Measurements from ENCODE around the gene RAB10.

Gene RAB10

DNA sequence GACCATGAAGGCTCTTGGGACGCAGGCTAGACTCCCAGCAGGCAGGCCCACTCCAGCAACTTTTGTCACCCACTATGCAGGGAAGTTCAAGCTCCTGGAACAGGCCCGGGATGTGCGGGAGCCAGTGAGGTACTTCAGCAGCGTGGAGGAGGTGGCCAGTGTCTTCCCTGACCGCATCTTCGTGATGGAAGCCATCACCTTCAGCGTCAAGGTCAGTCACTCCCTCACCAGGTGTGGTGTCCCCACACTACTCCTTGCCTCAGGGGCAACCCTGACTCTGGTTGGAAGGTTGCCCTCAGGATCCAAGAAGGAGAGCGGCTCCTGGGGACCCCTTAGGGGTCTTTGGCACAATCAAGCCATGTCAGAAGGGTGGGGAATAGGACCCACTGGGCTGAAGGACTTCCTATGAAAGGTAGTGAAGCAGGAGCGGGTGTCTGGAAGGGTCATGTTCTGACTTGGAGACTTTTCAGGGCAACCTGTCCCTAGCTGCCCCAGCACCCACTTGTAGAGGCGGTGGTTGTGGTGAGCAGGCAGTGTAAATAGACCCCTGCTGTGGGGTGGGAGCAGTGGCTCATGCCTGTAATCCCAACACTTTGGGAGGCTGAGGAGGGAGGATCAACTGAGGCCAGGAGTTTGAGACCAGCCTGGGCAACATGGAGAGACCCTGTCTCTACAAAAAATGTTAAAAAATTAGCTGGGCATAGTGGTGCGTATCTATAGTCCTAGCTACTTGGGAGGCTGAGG lies 149.2 kb downstream of the RAB10 start:
- no peak for DNase-seq

DNA sequence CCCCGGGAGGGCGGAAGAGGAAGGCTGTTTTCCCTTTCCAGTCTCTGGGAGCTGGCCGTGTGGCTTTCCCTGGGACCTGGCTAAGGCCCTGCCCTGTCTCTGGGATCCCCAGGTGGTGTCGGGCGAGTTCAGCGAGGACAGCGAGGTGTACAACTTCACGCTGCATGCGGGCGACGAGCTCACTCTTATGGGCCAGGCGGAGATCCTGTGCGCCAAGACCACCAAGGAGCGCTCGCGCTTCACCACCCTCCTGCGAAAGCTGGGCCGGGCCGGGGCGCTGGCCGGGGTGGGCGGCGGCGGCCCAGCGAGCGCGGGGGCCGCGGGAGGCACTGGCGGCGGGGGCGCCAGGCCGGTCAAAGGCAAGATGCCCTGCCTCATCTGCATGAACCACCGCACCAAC lies 150.2 kb downstream of the RAB10 start:
- DNase-seq, result no peak

DNA sequence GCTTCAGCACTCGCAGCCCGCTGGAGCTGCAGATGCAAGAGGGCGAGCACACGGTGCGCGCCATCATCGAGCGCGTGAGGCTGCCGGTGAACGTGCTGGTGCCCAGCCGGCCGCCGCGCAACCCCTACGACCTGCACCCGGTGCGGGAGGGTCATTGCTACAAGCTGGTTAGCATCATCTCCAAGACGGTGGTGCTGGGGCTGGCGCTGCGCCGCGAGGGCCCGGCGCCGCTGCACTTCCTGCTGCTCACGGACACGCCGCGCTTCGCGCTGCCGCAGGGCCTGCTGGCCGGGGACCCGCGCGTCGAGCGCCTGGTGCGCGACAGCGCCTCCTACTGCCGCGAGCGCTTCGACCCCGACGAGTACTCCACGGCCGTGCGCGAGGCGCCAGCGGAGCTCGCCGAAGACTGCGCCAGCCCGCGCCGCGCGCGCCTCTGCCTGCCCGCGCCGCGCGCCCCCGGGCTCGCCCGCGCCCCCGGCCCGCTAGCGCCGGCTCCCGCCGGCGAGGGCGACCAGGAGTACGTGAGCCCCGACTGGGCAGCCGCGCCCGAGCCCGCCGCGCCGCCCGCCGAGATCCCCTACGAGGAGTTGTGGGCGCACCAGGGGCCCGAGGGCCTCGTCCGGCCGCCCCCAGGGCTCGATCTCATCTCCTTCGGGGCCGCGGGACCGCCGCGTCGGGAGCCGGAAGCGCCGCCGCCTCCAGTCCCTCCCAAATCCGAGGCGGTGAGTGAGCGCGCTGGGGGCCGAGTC lies 150.8 kb downstream of the RAB10 start:
- DNase-seq, result peak; percentile 85 to 89

DNA sequence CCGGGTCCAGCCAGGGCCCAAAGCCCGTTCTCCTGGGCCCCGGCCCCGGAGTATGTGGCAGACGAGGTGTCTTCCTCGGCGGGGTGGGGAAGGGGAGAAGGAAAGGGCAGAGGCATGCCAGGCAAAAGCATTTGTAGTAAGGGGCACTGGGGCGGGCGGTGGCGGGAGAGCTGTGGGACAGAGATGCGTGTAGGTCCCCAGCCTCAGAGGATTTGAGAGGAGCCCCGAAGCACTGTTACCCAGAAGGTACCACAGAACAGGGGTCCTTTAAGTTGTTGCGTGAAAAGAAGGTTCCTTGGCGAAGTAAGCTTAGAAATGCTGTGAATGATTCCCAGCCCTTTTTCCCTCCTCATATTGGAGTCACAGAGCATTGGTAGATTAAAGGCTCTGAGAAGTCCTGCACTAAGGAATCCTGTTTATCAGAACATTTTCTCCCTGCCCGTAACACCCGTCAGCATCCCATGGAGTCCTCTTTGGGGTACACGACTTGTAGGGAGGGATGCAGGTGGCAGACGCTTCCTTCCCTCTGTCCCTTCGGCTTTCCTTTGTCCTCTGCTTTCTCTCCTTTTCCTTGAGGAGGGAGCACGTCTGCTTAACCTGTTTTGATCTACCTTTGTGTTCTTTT lies 151.5 kb downstream of the RAB10 start:
- DNase-seq, result no peak

DNA sequence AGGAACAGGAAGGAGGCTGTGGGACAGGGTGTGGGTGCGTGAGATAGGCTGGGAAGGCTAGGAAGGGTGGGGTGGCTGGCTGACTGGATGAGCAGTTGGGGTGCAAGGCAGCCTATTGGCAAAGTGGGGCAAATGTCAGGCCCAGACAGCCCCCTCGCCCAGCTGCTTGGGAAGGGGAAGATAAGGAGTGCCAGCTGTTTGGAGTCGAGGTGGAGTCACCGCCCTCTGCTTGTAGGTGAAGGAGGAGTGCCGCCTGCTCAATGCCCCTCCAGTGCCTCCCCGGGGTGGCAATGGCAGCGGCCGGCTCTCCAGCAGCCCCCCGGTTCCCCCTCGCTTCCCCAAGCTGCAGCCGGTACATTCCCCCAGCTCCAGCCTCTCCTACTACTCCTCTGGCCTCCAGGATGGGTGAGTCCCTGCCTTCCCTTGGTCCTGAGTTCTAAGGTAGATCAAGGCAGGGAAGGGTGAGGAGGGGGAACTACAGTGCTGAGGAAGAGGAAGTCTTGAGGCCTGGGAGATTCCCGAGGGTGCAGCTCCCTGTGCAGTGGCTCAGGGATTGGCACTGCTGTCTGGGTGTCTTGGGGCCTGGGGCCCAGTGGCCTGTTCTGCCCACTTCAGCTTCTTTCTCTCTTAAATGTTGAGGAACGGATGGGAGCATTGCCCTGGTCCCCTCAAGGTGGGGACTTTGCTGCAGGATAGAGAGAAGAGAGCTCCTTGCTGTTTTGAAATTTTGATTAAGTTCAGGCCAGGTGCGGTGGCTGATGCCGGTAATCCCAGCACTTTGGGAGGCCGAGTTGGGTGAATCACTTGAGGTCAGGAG lies 152.3 kb downstream of the RAB10 start:
- DNase-seq, result no peak

All from inflammatory macrophage (primary cell).